GM18861 (cell line): ENCODE results near the gene CNKSR2.

Experiments
- ATAC-seq: cut with Tn5 transposase; IDR thresholded peaks from one replicate; pipeline ENCODE4 v1.9.1; 2021; ENCODE audit not compliant: unreplicated experiment

The CNKSR2 gene

GRCh38 chrX:21662761-21663160, 288.5 kb downstream of the CNKSR2 start:
- no peak for ATAC-seq

DNA sequence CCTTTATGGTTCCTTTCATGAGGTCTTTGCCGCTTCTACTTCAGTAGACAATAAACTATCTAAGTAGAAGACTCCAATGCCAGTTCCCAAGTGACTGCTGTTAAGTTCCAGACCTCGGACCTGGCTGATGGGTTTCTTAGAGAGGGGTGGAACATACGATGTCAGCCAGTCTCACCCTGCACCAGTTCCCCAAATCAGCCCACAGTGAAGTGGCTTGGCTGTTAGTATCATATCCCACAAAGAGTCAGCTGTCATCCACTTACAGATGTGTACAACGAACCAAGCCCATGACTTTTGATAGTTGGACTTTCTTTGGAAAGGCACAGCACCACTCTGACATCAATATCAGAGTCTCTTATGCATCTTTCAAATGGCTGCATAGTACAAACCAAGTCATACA, 292.0 kb downstream of the CNKSR2 start:
- ATAC-seq, result no peak

- ATAC-seq, result no peak
Measured at GRCh38 chrX:21666679-21667078, 292.5 kb downstream of the CNKSR2 start.

- no peak for ATAC-seq
Measured at GRCh38 chrX:21674430-21675186, 300.4 kb downstream of the CNKSR2 start.

DNA sequence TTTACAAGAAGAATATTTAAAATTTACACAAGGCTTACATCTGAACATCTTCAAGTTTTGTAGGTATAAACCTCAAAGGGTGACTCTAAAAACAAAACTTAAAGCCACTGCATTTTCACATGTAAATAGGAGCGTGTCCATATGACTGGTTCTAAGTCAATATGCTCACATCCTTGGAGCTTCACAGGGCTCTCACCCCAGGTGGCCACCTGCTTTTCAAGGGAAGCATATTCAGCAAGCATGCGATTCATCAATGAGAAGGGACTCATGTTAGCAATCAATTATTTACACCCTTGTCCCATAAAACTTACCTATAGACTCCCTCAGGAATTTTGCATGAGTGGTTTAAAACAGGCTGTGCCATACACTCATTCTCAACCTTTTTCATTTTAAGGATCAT, 301.7 kb downstream of the CNKSR2 start:
- ATAC-seq, result no peak

- ATAC-seq, result no peak
Measured at GRCh38 chrX:21678048-21678612, 303.9 kb downstream of the CNKSR2 start.

- no peak for ATAC-seq
Measured at GRCh38 chrX:21683941-21684340, 309.7 kb downstream of the CNKSR2 start.

- no peak for ATAC-seq
Measured at GRCh38 chrX:21691512-21692018, 317.3 kb downstream of the CNKSR2 start.

DNA sequence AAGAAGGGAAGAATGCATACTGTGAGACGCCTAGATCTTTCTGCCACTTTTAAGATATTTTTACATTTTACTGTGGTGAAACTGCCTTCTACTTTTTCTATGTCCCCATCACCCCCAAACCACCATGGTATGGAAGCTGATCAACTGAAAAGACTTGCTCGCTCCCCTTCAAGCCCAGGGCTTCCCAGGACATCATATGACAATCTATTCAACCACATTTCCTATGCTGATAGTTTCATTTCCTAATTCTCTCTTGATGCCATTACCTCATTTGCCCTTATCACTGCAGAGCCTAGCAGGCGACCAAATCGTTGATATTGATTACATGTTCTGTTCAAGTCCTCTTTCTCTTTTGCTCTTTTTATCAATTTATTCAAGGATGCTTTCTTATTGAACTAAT, 324.1 kb downstream of the CNKSR2 start:
- ATAC-seq, result no peak

DNA sequence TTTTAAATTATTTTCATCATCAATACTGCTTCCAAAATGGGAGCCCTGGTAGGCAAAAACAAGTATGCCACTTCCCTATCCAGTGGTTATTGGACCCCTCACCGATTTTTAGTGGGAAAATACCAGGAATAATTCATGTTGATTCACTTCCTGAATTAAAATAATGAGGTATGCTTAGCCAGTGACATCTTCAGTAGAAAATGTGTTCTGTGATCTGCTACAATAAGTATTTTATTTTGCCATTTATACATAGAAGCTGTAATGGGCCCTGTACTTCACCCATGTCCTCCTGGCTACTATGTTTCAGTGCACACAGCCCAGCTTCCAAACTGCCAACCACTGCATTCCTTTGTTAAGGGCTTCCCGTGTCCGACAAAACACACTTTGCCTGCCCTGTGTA, 324.9 kb downstream of the CNKSR2 start:
- ATAC-seq, result no peak

DNA sequence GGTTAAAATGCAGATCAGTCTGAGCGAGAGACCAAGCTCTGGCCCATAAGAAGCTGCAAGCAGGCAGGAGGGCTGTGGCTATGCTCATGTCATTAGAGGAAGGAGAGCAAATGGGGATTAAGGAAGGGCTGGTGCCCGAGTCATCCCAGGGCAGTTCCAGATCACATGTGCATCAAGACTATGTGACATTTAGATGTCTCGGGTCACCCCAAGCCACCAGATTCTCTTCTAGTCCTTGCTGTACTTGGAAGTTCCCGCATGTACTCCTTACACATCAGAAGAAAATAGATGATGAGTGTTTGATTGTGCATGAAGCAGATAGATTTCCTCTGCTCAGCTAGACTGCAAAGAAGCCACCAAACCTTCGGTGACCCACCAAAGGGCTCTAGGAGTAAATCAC, 326.1 kb downstream of the CNKSR2 start:
- no peak for ATAC-seq

GRCh38 chrX:21700967-21701366, 326.7 kb downstream of the CNKSR2 start:
- no peak for ATAC-seq

DNA sequence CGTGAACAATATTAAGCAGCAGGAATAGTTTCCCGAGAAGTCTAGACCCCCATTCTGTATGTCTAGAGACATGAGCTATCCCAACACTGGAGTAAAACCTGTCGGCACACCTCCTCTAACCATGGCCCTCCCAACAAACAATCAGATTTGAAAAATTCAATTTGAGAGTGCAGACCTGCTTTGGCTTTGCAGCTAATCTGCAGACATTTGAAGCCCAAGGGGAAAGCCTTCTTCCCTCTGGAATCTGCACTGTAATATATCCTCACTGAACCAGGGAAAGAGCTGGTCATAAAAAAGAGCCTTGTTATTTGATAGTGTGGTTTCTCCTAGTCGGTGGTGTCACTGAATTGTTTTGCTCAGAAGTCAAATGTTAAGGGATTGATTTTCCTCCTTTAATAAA, 328.5 kb downstream of the CNKSR2 start:
- no peak for ATAC-seq
